HG03135 (cell line): ENCODE results near the gene ZNF425.
"Not testable (repeated sequence)": the region's sequence is repeated elsewhere in the genome, so short reads cannot be mapped to it uniquely, and the experiment has no call there.

ENCODE experiments used
- ATAC-seq: cut with Tn5 transposase; IDR thresholded peaks from one replicate; pipeline ENCODE4 v1.9.1; 2021; ENCODE audit warnings: mild to moderate bottlenecking, moderate library complexity; ENCODE audit not compliant: unreplicated experiment

ZNF425 gene

GRCh38 chr7:149075286-149075685, 50.8 kb downstream of the ZNF425 start:
- no peak for ATAC-seq

GRCh38 chr7:149074116-149074885, 51.8 kb downstream of the ZNF425 start:
- ATAC-seq: no peak

- no peak for ATAC-seq
Observed at GRCh38 chr7:149072438-149072775, 53.7 kb downstream of the ZNF425 start.

GRCh38 chr7:149071641-149072437, 54.3 kb downstream of the ZNF425 start:
- no peak for ATAC-seq

GRCh38 chr7:149071182-149071635, 54.9 kb downstream of the ZNF425 start:
- ATAC-seq: no peak

GRCh38 chr7:149070372-149071125, 55.6 kb downstream of the ZNF425 start:
- no peak for ATAC-seq

GRCh38 chr7:149067869-149068268, 58.3 kb downstream of the ZNF425 start:
- no peak for ATAC-seq

GRCh38 chr7:149063476-149063875, 62.6 kb downstream of the ZNF425 start:
- no peak for ATAC-seq

GRCh38 chr7:149062217-149062899, 63.8 kb downstream of the ZNF425 start:
- ATAC-seq: not testable (repeated sequence)

- no peak for ATAC-seq
Observed at GRCh38 chr7:149060156-149060555, 66.0 kb downstream of the ZNF425 start.

- ATAC-seq: no peak
Observed at GRCh38 chr7:149053885-149054284, 72.2 kb downstream of the ZNF425 start.

GRCh38 chr7:149053384-149053783, 72.7 kb downstream of the ZNF425 start:
- ATAC-seq: no peak
